Stimulated activated CD4-positive, alpha-beta T cell treated with anti-CD3 and anti-CD28 coated beads, Interleukin-4, amount 100 ng/mL, for 1 hour (primary cell): ENCODE measurements around the gene UBXN4.
"Not testable (repeated sequence)": the region's sequence is repeated elsewhere in the genome, so short reads cannot be mapped to it uniquely, and the experiment has no call there.

Experiments
- DNase-seq: peaks from one replicate; pipeline ENCODE4 v3.0.0-alpha.2; 2020

The UBXN4 gene

DNA sequence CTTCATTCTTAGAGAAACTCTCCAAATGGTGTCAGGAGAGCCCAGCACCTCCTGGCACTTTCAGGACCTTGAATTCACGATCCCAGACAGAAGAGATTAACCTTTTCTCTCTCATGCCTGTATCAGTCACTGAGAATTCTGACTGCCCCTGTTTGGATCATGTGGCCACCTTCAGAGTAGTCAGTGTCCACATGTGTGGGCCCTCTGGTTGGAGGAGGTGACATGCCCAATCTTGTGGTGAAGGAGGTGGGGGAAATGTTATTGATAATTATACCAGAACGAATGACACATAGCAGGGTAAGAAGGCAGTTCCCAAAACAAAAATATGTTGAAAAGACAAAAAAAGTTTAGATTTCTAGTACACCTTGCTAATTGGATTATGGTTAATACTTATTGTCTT, 31.7 kb downstream of the UBXN4 start:
- DNase-seq: no peak

DNA sequence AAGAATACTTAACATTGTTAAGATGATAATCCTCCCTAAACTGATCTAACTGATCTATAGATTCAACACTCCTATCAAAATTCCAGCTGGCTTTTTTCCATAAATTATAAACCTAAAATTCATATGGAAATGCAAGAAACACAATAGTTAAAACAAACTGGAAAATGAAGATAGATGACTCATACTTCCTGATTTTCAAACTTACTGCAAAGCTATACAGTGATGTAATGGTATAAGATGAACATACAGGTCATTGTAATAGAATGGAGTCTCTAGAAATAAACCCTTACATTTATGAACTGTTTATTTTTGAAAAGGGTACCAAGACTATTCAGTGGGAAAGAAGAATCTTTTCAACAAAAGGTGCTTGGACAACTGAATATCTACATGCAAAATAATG, 32.3 kb downstream of the UBXN4 start:
- no peak for DNase-seq

DNA sequence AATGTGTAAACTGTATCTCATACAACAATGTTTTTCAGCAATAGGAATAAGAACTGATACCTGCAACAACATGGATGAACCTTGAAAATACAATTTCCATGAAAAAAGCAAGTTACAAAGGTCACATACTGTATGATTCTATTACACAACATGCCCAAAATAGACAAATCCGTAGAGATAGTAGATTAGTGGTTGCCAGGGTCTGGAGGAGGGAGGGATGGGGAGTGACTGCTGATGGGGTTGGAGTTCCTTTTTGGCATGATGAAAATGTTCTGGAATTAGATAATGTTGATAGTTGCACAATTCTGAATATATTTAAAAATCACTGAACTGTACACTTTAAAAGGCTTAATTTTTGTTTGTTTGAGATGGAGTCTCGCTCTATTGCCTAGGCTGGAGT, 33.8 kb downstream of the UBXN4 start:
- no peak for DNase-seq

DNA sequence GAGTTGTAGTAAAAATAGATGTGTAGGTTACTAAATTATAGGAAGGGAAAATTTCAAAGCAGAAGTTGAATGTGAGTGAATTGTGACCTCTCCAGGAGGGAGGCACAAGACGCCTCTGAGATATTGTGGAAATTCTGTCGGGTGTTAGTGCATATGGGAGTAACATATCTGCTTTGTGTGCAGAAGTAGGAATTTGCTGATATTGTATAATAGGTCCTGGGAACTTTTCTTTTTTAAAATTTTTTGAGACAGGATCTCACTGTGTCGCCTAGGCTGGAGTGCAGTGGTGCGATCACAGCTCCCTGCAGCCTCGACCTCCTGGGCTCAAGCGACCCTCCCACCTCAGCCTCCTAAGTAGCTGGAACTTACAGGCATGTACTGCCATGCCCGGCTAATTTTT, 34.7 kb downstream of the UBXN4 start:
- DNase-seq: no peak

DNA sequence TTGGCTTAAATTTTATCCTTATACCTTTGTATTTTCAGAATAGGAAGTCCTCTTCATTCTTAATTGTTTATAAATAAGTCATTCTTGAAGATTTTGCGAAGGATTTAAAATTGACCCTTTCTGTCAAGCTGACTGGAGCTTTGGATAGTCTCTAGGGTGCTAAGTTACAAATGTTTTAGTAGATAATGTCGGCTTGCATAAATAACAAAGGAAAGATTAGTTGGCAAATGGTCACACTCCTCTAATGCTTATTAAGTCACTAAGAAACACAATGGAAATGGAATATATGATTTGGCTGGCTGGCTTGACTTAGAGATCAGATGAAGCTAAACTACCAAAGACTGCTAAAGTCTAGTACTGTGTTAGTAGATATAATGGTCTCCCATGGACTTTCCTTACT, 40.6 kb downstream of the UBXN4 start:
- DNase-seq: no peak

DNA sequence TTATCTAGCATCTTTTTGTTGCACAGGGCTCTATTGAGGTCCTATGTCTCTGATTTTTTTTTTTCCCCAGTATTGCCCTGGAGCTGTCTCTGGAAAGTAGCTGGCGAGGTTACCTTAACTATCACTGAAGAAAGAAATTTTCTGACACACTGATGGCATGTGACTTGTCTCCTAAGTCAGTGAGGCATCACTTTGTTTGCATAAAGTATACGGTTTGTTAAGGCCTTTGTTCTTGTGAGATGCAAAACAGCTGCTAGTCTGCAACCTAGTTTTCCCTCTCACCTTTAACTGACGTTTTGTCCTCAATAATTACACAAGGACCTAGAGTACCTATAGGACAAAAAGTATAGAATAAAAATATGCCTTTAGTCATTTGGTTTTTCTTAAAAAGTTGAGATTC, 41.8 kb downstream of the UBXN4 start:
- no peak for DNase-seq

DNA sequence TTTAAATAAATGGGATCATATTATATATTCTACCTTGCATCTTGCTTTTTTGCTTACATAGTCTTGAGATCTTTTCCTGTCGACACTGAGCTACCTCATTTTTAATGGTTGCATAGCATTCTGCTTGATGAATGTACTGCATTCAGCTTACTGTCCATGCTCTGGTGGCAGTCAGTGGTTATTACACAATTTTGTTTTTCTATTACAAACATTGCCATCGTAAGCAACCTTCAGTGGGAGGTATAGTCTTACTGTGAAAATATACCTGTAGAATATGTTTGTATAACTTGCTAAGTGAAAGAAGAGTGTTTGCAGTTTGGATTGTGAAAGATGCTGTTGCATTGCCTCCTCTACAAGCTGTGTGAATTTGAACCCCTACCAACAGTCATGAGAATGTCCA, 43.4 kb downstream of the UBXN4 start:
- no peak for DNase-seq

DNA sequence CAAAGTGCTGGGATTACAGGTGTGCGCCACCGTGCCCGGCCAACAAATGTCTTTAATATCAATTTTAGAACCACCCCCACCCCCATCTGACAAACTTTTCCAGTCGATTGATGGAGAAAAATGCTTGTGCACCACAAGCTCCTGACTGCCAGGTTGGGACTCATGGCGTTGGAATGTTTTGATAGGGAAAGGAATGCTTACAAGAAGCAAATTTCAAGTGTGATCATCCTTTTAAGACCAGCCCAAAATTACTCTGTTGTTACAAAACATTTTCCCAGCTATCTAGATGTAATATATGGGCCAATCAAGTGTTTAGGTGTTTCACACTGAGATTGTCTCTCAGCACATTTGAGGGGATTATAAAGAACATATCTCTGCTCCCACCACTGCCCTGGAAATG, 45.2 kb downstream of the UBXN4 start:
- DNase-seq: no peak

DNA sequence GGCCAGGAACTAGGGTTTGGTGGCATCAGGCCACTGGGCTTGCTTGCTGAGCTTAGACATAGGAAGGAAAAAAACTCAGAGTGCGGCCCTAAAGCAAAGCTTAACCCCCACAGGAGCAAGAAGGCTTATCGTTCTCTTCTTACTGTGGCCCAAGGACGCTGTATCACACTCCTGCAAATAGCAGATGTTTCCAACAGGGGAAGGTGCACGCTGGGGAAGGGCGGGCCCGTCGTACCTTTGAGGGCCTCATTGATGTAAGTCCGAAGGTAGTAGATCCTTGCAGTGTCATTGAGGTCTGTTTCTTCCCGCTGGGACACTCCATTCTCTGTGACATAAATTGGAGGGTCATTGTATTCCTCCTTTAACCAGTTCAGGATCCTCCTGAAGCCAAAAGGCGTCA, 48.8 kb downstream of the UBXN4 start:
- DNase-seq: no peak

DNA sequence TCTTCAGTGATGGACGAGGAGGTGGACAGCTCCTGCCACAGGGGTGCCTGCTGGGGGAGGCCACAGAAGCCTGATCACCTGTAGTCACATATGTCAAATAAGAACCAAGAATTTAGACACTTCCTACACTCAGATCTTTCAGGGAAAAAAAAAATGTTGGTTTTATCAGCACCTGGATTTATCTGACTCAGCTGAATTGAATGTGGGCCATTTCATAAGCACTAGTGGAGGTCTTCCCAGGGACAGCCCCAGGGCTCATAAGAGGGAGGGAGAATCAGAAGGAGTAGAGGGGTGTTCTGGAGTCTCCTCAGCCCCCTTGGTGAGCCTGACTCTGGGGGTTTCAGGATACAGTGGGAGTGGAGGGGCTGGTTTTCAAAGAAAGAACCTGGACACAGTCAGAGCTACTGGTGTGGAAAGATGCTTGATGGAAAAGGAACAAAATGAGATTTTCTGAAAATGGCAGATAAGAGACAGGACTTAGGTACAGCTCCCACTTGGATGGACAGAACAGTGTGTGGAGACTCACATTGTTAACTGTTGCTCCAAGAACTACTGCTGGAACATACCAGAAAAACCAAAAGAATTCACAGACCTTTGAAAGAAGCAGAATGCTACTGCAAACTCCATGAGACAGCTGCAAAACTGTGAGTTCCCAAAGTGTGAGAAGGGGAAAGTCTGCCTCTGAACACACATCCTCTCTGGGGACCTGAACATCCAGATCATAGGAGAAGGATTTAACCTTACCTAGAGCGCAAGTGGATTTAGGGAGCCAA, 49.9 kb downstream of the UBXN4 start:
- no peak for DNase-seq

DNA sequence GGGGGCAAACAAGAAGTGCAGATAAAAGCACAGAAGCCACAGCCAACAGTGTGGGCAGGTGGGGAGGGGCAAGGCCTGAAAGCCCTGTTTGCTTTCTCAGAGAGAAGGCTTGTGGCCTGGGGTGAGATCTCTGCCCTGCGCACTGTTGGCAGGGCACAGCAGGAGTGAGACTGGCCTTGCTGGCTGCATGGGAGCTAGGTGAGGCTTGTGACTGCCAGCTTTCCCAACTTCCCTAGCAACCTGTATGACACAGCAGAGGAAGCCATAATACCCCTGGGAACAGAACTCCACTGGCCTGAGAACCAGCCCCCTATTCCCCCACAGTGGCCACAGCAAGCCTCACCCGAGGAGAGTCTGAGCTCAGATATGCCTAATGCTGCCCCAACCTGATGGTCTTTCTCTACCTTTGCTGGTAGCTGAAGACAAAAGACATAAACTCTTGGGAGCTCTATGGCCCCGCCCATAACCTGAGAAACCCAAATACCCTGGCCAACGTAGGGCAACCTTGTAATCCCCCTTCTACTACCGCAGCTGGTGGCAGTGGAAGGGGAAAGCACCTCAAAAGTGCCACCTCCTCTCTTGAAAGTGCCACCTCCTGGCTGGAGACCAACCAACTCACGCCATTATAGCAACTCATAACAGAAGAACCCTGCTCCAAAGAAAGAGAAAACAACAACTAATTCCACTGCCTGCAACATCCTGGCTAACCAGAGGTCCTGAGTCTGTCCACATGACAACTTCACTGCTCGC, 50.9 kb downstream of the UBXN4 start:
- no peak for DNase-seq

DNA sequence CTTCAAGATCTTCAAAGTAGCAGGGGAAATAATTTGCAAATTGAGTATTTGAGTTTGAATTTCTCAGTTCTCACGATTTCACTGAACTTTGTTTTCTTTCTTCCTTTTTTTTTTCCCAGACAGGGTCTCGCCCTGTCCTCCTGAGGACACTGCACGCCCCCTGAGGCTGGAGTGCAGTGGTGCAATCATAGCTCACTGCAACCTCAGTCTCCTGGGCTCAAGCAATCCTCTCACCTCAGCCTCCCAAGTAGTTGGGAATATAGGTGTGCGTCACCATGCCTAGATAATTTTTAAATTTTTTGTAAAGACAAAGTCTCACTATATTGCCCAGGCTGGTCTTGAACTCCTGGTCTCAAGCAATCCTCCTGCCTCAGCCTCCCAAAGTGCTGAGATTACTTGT, 54.0 kb downstream of the UBXN4 start:
- not testable (repeated sequence) for DNase-seq

DNA sequence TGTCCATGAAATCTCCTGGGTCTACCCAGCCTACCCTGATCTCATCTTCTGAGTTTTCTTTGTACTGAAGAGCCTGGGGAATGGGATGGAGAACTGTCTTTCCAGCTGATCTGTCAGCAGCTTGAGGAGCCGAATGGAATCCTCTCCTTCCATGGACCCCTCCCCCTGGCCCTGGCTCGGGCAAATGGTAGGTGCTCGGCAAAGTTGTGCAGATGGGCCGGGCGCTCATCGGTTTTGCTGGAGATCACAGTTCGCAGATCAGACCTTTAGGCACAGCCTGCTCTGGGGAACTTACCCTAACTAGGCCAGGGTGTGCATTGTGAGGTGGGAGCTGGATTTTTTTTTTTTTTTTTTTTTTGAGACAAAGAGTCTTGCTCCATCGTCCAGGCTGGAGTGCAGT, 55.0 kb downstream of the UBXN4 start:
- no peak for DNase-seq

DNA sequence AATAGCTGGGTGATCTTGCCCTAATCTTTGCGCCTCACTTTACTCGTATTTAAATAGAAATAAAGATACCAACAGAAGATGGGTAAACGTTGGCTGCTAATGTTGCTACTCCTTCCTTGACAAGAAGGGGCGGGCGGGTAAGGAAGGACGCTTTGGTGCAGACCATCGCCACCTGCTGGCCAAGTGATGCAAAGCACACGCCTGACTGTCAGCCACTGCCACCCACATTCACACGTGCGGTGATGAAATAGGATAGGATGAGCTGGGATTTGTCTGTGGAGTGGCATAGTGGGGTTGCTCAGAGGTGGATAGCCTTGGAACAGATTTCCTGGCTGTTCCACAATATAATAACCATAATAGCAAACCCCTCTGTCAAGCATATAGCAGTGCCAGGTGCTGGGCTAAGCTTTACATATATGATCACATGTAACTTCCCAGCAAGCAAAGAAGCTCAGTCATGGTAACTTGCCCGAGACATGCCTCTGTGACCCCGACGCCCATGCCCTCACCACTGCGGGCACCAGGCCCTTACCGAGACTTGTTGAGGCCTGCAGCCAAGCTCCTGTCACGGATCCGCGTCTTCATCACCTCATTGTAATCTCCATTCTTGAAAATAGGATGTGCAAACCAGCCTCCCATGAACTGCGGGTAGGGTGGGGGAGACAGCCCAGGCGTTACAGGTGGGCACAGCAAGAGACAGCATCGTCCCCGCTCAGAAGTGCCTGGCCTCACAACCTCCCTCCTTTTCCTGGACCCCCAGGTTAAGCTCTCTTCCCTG, 56.0 kb downstream of the UBXN4 start:
- DNase-seq: peak; percentile 81

DNA sequence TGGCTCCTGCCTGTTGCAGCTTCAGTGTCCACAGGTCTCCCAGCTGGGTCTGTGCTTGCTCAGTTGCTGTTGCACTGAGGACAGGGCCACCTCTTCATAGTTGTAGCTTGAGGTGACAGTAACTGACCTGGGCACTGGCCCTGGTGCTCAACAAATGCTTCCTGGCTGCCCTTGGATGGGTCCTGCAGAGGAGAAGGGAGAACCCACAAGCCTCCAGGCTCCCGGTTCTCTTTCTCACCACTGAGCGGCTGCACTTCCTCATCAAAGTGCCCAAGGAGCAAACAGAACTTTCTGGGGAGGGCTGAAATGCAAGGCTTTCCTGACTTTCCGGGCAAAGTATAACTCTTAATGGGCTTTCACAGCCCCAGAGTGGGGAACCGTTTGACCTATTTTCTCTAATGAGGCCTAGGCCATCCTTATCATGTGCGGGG, 56.6 kb downstream of the UBXN4 start:
- no peak for DNase-seq

DNA sequence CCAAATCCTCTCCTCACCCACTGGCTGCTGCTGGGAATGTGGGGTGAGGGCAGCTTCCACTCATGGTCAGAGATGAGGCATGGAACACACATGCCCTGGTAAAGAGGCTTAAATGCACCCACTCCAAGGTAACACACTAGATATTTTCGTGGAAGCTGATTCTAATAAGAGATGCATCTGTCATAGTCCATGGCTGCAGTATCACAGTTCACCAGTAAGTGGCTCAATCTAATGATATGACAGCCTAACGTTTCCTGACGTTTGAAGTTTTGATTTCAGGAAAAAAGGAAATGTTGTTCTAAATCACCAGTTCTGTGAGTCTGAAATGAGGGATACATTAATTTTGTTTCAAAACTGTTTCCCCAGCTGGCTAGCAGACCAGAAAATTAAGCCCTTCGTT, 57.1 kb downstream of the UBXN4 start:
- DNase-seq: no peak

DNA sequence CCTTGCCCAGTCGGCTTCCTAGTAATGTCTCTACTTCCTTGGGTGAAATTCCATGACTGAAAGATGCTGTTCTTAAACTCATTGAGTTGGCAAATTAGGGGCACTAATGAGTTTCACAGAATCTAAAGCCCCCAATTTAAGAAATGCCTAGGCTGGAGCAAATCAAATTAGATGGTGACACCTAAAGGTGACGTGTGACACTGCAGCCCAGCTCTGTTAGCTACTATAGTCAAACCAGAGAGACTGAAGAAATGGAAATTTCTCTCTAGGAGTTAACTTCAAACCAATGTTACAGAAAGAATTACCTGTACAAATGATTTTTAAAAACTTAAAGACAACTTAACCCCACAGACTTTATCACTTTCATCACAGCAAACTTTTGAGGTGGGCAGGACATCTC, 58.1 kb downstream of the UBXN4 start:
- no peak for DNase-seq

DNA sequence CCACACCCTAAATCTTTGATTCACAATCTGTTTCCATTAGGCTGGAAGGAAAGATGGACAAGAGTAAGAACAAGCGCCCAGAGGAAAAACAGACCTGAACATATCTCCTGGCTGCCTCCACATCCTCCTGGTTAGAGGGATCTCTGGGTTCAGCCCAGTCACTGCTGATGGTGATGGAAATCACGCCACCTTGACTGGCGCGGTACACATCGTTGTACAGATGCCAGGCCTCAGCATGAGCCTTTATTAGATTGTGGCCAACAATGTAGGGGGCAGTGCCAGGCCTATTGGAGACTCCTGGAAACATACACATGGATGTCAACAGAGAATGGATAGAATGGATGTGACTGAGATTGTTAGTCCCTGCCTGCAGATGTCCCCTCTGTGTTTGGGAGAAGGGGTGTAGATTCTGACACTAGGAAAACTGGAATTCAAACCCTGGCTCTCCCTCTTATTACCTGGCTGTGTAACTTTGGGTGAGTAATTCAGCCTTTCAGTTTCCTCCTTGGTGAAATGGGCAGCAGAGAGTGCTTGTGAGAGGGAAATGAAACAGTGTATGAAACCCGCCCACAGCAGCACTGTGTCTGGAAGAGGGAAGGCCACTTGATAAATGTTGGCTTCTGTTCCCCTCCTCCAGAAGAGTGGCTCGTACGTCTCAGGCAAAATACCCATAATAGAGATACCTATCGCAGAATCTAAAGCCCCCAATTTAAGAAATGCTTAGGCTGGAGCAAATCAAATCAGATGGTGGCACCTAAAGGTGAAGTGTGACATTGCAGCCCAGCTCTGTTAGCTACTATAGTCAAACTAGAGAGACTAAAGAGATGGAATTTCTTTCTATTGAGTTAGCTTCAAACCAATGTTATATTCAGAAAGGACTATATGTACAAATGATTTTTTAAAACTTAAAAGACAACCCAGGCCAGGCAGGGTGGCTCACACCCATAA, 59.1 kb downstream of the UBXN4 start:
- no peak for DNase-seq

DNA sequence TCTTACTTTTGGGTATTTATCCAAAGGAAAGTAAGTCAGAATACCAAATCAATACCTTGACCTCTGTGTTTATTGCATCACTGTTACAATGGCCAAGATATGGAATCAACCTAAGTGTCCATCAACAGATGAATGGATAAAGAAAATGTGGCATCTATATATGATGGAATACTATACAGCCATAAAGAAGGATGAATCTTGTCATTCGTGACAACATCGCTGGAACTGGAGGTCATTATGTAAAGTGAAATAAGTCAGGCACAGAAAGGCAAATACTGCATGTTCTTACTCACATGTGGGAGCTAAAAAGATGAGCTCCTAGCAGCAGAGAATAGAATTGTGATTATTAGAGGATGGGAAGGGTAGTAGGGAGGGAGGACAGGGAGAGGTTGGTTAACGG, 60.7 kb downstream of the UBXN4 start:
- no peak for DNase-seq

DNA sequence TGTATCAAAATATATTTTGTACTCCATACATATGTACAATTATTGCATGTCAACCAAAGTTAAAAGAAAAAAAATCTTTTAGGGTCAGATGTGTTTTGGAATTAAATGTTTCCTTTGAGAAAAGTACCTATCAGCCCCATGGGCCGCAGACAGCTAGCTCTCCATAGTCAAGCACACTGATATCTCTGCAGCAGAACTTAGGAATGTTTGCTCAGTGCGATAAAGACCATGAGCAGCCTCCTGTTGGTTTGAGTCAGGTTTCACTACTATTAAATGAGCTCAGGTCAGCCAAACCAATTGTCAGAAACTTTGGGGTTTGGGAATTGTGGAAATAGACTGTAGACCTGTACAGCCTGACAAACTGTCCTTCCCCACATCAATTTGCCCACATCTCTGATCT, 61.6 kb downstream of the UBXN4 start:
- DNase-seq: no peak

DNA sequence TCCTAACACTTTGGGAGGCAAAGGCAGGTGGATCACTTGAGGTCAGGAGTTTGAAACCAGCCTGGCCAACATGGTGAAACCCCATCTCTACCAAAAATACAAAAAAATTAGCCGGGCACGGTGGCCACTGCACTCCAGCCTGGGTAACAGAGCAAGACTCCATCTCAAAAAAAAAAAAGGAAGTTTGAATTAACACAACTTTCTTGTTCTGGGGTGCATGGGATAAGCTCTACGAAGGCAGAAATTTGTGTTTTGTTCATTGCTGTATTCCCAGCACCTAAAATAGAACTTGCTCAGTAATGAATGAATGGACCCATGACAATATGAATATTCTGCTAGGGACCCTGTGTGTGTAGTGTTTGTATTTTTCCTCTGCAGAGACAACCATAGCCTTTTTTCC, 66.2 kb downstream of the UBXN4 start:
- DNase-seq: not testable (repeated sequence)

DNA sequence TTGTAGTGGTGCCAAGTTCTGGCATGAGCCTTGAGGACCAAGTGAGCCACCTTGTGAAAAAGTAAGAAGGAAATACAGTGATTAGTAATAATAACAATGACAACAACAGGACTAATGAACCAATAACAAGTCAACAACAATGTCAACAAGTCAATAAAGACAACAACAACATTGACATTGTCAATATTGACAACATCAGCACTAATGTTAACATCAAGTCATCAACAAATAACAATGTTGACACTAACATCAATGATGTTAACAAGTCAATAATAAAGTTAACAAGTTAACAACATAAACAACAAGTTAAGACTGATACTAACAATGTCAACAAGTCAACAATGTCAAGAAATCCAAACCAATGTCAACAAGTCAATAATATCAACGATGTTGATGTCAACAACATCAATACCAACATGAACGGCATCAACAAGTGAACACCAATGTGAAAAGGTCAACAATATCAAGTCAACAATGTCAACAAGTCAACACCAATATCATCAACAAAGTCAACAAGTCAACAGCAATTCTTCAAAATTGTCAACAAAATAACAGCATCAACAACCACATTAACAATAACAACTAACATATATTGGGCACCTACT, 71.4 kb downstream of the UBXN4 start:
- no peak for DNase-seq
